Thymus (tissue), 11 donors: ENCODE measurements around the gene PALB2. TPM values are rescaled to one million over a fixed set of nuclear protein-coding genes. Genes with fewer than 3 reads are reported as not detected.

Source experiments
- DNase-seq, 9 donors: peaks; one replicate each; pipeline ENCODE4 v3.0.0-alpha.2; 2013; ENCODE audit warnings: low spot score in 9 of 9, low read depth in 6 of 9, missing footprints in 1 of 9
- H3K27ac ChIP-seq, 2 donors: one replicate each; pipeline ENCODE4 v1.5.1; 2013; ENCODE audit warnings: control low read depth in 1 of 2, low read depth in 1 of 2, low read length in 1 of 2, mild to moderate bottlenecking in 1 of 2, moderate library complexity in 1 of 2
- H3K27me3 ChIP-seq, 2 donors: one replicate each; pipeline ENCODE4 v1.5.1; 2013; ENCODE audit warnings: low read length in 1 of 2; ENCODE audit not compliant: control insufficient read depth in 2 of 2, insufficient read depth in 1 of 2
- H3K36me3 ChIP-seq, 2 donors: one replicate each; pipeline ENCODE4 v1.5.1; 2013; ENCODE audit warnings: low read length in 1 of 2, mild to moderate bottlenecking in 1 of 2, moderate library complexity in 1 of 2; ENCODE audit not compliant: control insufficient read depth in 2 of 2, insufficient read depth in 2 of 2
- H3K4me1 ChIP-seq, 2 donors: one replicate each; pipeline ENCODE4 v1.5.1; 2013; ENCODE audit warnings: low read length in 2 of 2; ENCODE audit not compliant: control insufficient read depth in 2 of 2, insufficient read depth in 2 of 2
- H3K4me3 ChIP-seq, 2 donors: one replicate each; pipeline ENCODE4 v1.5.1; 2013; ENCODE audit warnings: low read length in 2 of 2, control low read depth in 1 of 2, mild to moderate bottlenecking in 1 of 2
- H3K9me3 ChIP-seq, 2 donors: one replicate each; pipeline ENCODE4 v1.5.1; 2013; ENCODE audit warnings: low read length in 1 of 2, mild to moderate bottlenecking in 1 of 2; ENCODE audit not compliant: control insufficient read depth in 2 of 2, insufficient read depth in 1 of 2
- WGBS: extraction: QIAGEN DNeasy Blood & Tissue Kit; methylation state at CpG from one replicate; pipeline ENCODE4 v1.1.7; 2013; 5-methylcytosine and 5-hydroxymethylcytosine counted together
- polyA plus RNA-seq: library from polyadenylated mRNA; stranded (reverse); fragments of 200-250 nt; gene quantifications from one replicate; pipeline ENCODE4 v1.2.3, GENCODE V29; 2013
- total RNA-seq: library from RNA; stranded (reverse); fragments of 120-200 nt; gene quantifications from one replicate; pipeline ENCODE4 v1.2.4, GENCODE V29; 2013
- donor health status: healthy.

Gene PALB2
- total and polyA plus RNA-seq, 2 donors, result 10.0 to 14.3 TPM

- 1% methylated on average over 75 of the region's 75 CpGs for WGBS
Measured at GRCh38 chr16:23678430-23679273, 37.5 kb upstream of the PALB2 start, which contains the start of gene PLK1. Gene PLK1, plus strand, starts transcription at chr16:23678889. Its CDS starts 44 bp downstream, at chr16:23678933.

GRCh38 chr16:23676924-23677480 lies 35.9 kb upstream of the PALB2 start:
- H3K27ac ChIP-seq, result no peak overlapping the region
- no peak overlapping the region for H3K4me3 ChIP-seq
- H3K4me1 ChIP-seq, result peaks cover 18 to 33% of the 10 kb centered on the region in 2 donors
- H3K36me3 ChIP-seq, result peaks cover 20 to 26% of the 10 kb centered on the region in 2 donors
- no peaks in the 10 kb centered on the region for H3K27me3 ChIP-seq
- WGBS, result 97% methylated on average over 2 of the region's 2 CpGs
- no peak for DNase-seq
- no peaks in the 10 kb centered on the region for H3K9me3 ChIP-seq

More at GRCh38 chr16:23678430-23679273, 37.5 kb upstream of the PALB2 start, which contains the start of gene PLK1:
- Histone ChIP-seq H3K27me3 (no peaks in the 10 kb centered on the region), H3K27ac (peak within 1 kb of the TSS in 1 of 2 donors; percentile 72), H3K36me3 (peaks cover 23 to 30% of the 10 kb centered on the region in 2 donors), H3K4me3 (peak within 1 kb of the TSS; percentile 75 to 80), H3K9me3 (no peaks in the 10 kb centered on the region), H3K4me1 (peaks cover 21 to 33% of the 10 kb centered on the region in 2 donors)
- DNase-seq, result peak; percentile 68 to 93 (median 79)

GRCh38 chr16:23673971-23674614 lies 33.0 kb upstream of the PALB2 start:
- peaks cover 7 to 8% of the 10 kb centered on the region in 2 donors for H3K4me1 ChIP-seq
- no peaks in the 10 kb centered on the region for H3K9me3 ChIP-seq
- no peaks in the 10 kb centered on the region for H3K27me3 ChIP-seq
- DNase-seq, result no peak
- WGBS, result 95% methylated on average over 8 of the region's 8 CpGs
- peaks cover 21 to 33% of the 10 kb centered on the region in 2 donors for H3K36me3 ChIP-seq
- H3K4me3 ChIP-seq, result no peak overlapping the region
- no peak overlapping the region for H3K27ac ChIP-seq

- peak in 1 of 9 donors; percentile 16 for DNase-seq
- no peak overlapping the region for H3K27ac ChIP-seq
- no peaks in the 10 kb centered on the region for H3K4me1 ChIP-seq
- WGBS, result 98% methylated on average over 4 of the region's 4 CpGs
- H3K27me3 ChIP-seq, result no peaks in the 10 kb centered on the region
- H3K9me3 ChIP-seq, result no peaks in the 10 kb centered on the region
- no peak overlapping the region for H3K4me3 ChIP-seq
- peaks cover 56 to 62% of the 10 kb centered on the region in 2 donors for H3K36me3 ChIP-seq
Measured at GRCh38 chr16:23670137-23670776, 29.1 kb upstream of the PALB2 start.

- Histone ChIP-seq H3K4me1 (no peaks in the 10 kb centered on the region), H3K4me3 (no peak overlapping the region), H3K27ac (no peak overlapping the region), H3K36me3 (peaks cover 68 to 69% of the 10 kb centered on the region in 2 donors), H3K27me3 (no peaks in the 10 kb centered on the region), H3K9me3 (no peaks in the 10 kb centered on the region)
- 98% methylated on average over 4 of the region's 4 CpGs for WGBS
- no peak for DNase-seq
Measured at GRCh38 chr16:23668873-23669272, 27.8 kb upstream of the PALB2 start.

- Histone ChIP-seq H3K4me1 (no peaks in the 10 kb centered on the region), H3K36me3 (peaks cover 69% of the 10 kb centered on the region in 2 donors), H3K9me3 (no peaks in the 10 kb centered on the region), H3K27me3 (no peaks in the 10 kb centered on the region), H3K27ac (no peak overlapping the region), H3K4me3 (no peak overlapping the region)
- WGBS, result 95% methylated on average over 1 of the region's 1 CpG
- no peak for DNase-seq
Measured at GRCh38 chr16:23668225-23668624, 27.1 kb upstream of the PALB2 start.

- no peaks in the 10 kb centered on the region for H3K4me1 ChIP-seq
- H3K27me3 ChIP-seq, result no peaks in the 10 kb centered on the region
- H3K4me3 ChIP-seq, result no peak overlapping the region
- no peak overlapping the region for H3K27ac ChIP-seq
- DNase-seq, result no peak
- no peaks in the 10 kb centered on the region for H3K9me3 ChIP-seq
- H3K36me3 ChIP-seq, result peaks cover 71 to 75% of the 10 kb centered on the region in 2 donors
- 98% methylated on average over 6 of the region's 6 CpGs for WGBS
Measured at GRCh38 chr16:23667355-23667659, 26.2 kb upstream of the PALB2 start.

- no peak for DNase-seq
- Histone ChIP-seq H3K27ac (no peak overlapping the region), H3K36me3 (peaks cover 74 to 76% of the 10 kb centered on the region in 2 donors), H3K4me1 (no peaks in the 10 kb centered on the region), H3K27me3 (no peaks in the 10 kb centered on the region), H3K9me3 (no peaks in the 10 kb centered on the region), H3K4me3 (no peak overlapping the region)
- 98% methylated on average over 7 of the region's 7 CpGs for WGBS
Measured at GRCh38 chr16:23666571-23667354, 25.7 kb upstream of the PALB2 start.
